ENCODE data around the gene NOTCH1.

NOTCH1 gene

GRCh38 chr9:136492978-136493522, 52.8 kb downstream of the NOTCH1 start:
- no peak overlapping the region for H3K14ac ChIP-seq (ENCODE audit: low read length)
- H3K9me3 ChIP-seq (replicated peaks in 1 of 2; ENCODE audit: control insufficient read depth in 2 of 2, insufficient read depth in 1 of 2, low read depth in 1 of 2, low read length in 2 of 2): peaks cover 0 to 3% of the 10 kb centered on the region in 2 donors
- peak overlapping the region; percentile 79 for H3K9ac ChIP-seq (ENCODE audit: low read depth, low read length, poor library complexity)
- peaks cover 13% of the 10 kb centered on the region for H3K79me1 ChIP-seq (ENCODE audit: low read depth, low read length)
- no peak overlapping the region for H3K4me2 ChIP-seq (ENCODE audit: insufficient read depth, low read length, poor library complexity, severe bottlenecking)
- H2BK120ac ChIP-seq (ENCODE audit: low read depth, low read length): no peak overlapping the region
- no peak overlapping the region for H3K4ac ChIP-seq (ENCODE audit: low read length)
- peak overlapping the region; percentile 65 for H3K23ac ChIP-seq (ENCODE audit: low read depth, low read length, poor library complexity)
- no peak overlapping the region for H4K8ac ChIP-seq (ENCODE audit: low read depth, low read length)
- no peak overlapping the region for H2BK15ac ChIP-seq (ENCODE audit: low read length)
- no peak overlapping the region for H2BK12ac ChIP-seq (ENCODE audit: low read length)
- no CpG with 5 or more reads among the region's 26 CpGs for WGBS, 2 donors (ENCODE audit: extremely low coverage in 2 of 2, insufficient read length in 2 of 2, insufficient replicate concordance in 1 of 2)
- peak overlapping the region; percentile 82 for H2BK5ac ChIP-seq (ENCODE audit: low read length)
- no peaks in the 10 kb centered on the region for H3K27me3 ChIP-seq (ENCODE audit: control insufficient read depth in 3 of 3, insufficient read depth in 3 of 3, low read depth in 1 of 3, low read length in 3 of 3)
- H2AK5ac ChIP-seq (ENCODE audit: low read depth, low read length): peak overlapping the region; percentile 94
- peak overlapping the region; percentile 93 for H3K18ac ChIP-seq (ENCODE audit: low read length)
- peaks cover 2 to 11% of the 10 kb centered on the region in 2 donors for H3K4me1 ChIP-seq (ENCODE audit: control insufficient read depth in 2 of 2, insufficient read depth in 1 of 2, low read depth in 1 of 2, low read length in 2 of 2)
- H2AFZ ChIP-seq (ENCODE audit: low read length): no peak overlapping the region
- no peak overlapping the region for H4K91ac ChIP-seq (ENCODE audit: low read depth, low read length, poor library complexity)
- H3K27ac ChIP-seq (replicated peaks; ENCODE audit: low read length): peak overlapping the region; percentile 64
- H3K36me3 ChIP-seq (replicated peaks in 1 of 2; ENCODE audit: control insufficient read depth in 2 of 2, insufficient read depth in 2 of 2, low read length in 2 of 2): peaks cover 26 to 42% of the 10 kb centered on the region in 2 donors
- no peak overlapping the region for H3K4me3 ChIP-seq (ENCODE audit: low read length in 2 of 2)
- DNase-seq (ENCODE audit: low spot score): no peak

GRCh38 chr9:136489731-136490130, 56.1 kb downstream of the NOTCH1 start:
- H3K27me3 ChIP-seq (ENCODE audit: control insufficient read depth in 3 of 3, insufficient read depth in 3 of 3, low read depth in 1 of 3, low read length in 3 of 3): no peaks in the 10 kb centered on the region
- H3K18ac ChIP-seq (ENCODE audit: low read length): peak overlapping the region; percentile 76
- H2AK5ac ChIP-seq (ENCODE audit: low read depth, low read length): no peak overlapping the region
- no peak overlapping the region for H2BK12ac ChIP-seq (ENCODE audit: low read length)
- peaks cover 0 to 3% of the 10 kb centered on the region in 2 donors for H3K9me3 ChIP-seq (replicated peaks in 1 of 2; ENCODE audit: control insufficient read depth in 2 of 2, insufficient read depth in 1 of 2, low read depth in 1 of 2, low read length in 2 of 2)
- H2BK5ac ChIP-seq (ENCODE audit: low read length): no peak overlapping the region
- no peak overlapping the region for H3K4me2 ChIP-seq (ENCODE audit: insufficient read depth, low read length, poor library complexity, severe bottlenecking)
- no peak overlapping the region for H3K4ac ChIP-seq (ENCODE audit: low read length)
- WGBS, 2 donors (ENCODE audit: extremely low coverage in 2 of 2, insufficient read length in 2 of 2, insufficient replicate concordance in 1 of 2): no CpG with 5 or more reads among the region's 17 CpGs
- peaks cover 7% of the 10 kb centered on the region for H3K79me1 ChIP-seq (ENCODE audit: low read depth, low read length)
- no peak overlapping the region for H3K9ac ChIP-seq (ENCODE audit: low read depth, low read length, poor library complexity)
- H2BK120ac ChIP-seq (ENCODE audit: low read depth, low read length): no peak overlapping the region
- H2AFZ ChIP-seq (ENCODE audit: low read length): no peak overlapping the region
- no peak overlapping the region for H4K91ac ChIP-seq (ENCODE audit: low read depth, low read length, poor library complexity)
- H2BK15ac ChIP-seq (ENCODE audit: low read length): no peak overlapping the region
- no peak overlapping the region for H3K4me3 ChIP-seq (ENCODE audit: low read length in 2 of 2)
- peaks cover 3 to 9% of the 10 kb centered on the region in 2 donors for H3K36me3 ChIP-seq (replicated peaks in 1 of 2; ENCODE audit: control insufficient read depth in 2 of 2, insufficient read depth in 2 of 2, low read length in 2 of 2)
- no peak overlapping the region for H3K14ac ChIP-seq (ENCODE audit: low read length)
- no peak overlapping the region for H3K23ac ChIP-seq (ENCODE audit: low read depth, low read length, poor library complexity)
- no peak overlapping the region for H3K27ac ChIP-seq (replicated peaks; ENCODE audit: low read length)
- no peak for DNase-seq (ENCODE audit: low spot score)
- H3K4me1 ChIP-seq (ENCODE audit: control insufficient read depth in 2 of 2, insufficient read depth in 1 of 2, low read depth in 1 of 2, low read length in 2 of 2): peaks cover 17 to 19% of the 10 kb centered on the region in 2 donors
- no peak overlapping the region for H4K8ac ChIP-seq (ENCODE audit: low read depth, low read length)

- no peak overlapping the region for H3K4me3 ChIP-seq (ENCODE audit: low read length in 2 of 2)
- H4K91ac ChIP-seq (ENCODE audit: low read depth, low read length, poor library complexity): no peak overlapping the region
- peak; percentile 72 for DNase-seq (ENCODE audit: low spot score)
- no peak overlapping the region for H2BK120ac ChIP-seq (ENCODE audit: low read depth, low read length)
- H3K18ac ChIP-seq (ENCODE audit: low read length): peak overlapping the region; percentile 8
- H3K4me2 ChIP-seq (ENCODE audit: insufficient read depth, low read length, poor library complexity, severe bottlenecking): no peak overlapping the region
- H3K9me3 ChIP-seq (replicated peaks in 1 of 2; ENCODE audit: control insufficient read depth in 2 of 2, insufficient read depth in 1 of 2, low read depth in 1 of 2, low read length in 2 of 2): no peaks in the 10 kb centered on the region
- no peak overlapping the region for H4K8ac ChIP-seq (ENCODE audit: low read depth, low read length)
- H2BK12ac ChIP-seq (ENCODE audit: low read length): peak overlapping the region; percentile 86
- no peaks in the 10 kb centered on the region for H3K27me3 ChIP-seq (ENCODE audit: control insufficient read depth in 3 of 3, insufficient read depth in 3 of 3, low read depth in 1 of 3, low read length in 3 of 3)
- H3K27ac ChIP-seq (replicated peaks; ENCODE audit: low read length): no peak overlapping the region
- no CpG with 5 or more reads among the region's 22 CpGs for WGBS, 2 donors (ENCODE audit: extremely low coverage in 2 of 2, insufficient read length in 2 of 2, insufficient replicate concordance in 1 of 2)
- no peak overlapping the region for H3K14ac ChIP-seq (ENCODE audit: low read length)
- peak overlapping the region; percentile 13 for H3K9ac ChIP-seq (ENCODE audit: low read depth, low read length, poor library complexity)
- H3K79me1 ChIP-seq (ENCODE audit: low read depth, low read length): peaks cover 10% of the 10 kb centered on the region
- H3K4me1 ChIP-seq (ENCODE audit: control insufficient read depth in 2 of 2, insufficient read depth in 1 of 2, low read depth in 1 of 2, low read length in 2 of 2): peaks cover 10 to 26% of the 10 kb centered on the region in 2 donors
- peak overlapping the region; percentile 82 for H2AK5ac ChIP-seq (ENCODE audit: low read depth, low read length)
- peak overlapping the region; percentile 49 for H2BK5ac ChIP-seq (ENCODE audit: low read length)
- H2AFZ ChIP-seq (ENCODE audit: low read length): no peak overlapping the region
- peak overlapping the region; percentile 3 for H2BK15ac ChIP-seq (ENCODE audit: low read length)
- H3K4ac ChIP-seq (ENCODE audit: low read length): no peak overlapping the region
- no peak overlapping the region for H3K23ac ChIP-seq (ENCODE audit: low read depth, low read length, poor library complexity)
- no peaks in the 10 kb centered on the region for H3K36me3 ChIP-seq (replicated peaks in 1 of 2; ENCODE audit: control insufficient read depth in 2 of 2, insufficient read depth in 2 of 2, low read length in 2 of 2)
Measured at GRCh38 chr9:136488247-136489214, 57.3 kb downstream of the NOTCH1 start.

- peak overlapping the region; percentile 49 for H2BK5ac ChIP-seq (ENCODE audit: low read length)
Measured at GRCh38 chr9:136487672-136488071, 58.2 kb downstream of the NOTCH1 start.

More at GRCh38 chr9:136487672-136488071, 58.2 kb downstream of the NOTCH1 start:
- Histone ChIP-seq H3K9me3 (replicated peaks in 1 of 2; ENCODE audit: control insufficient read depth in 2 of 2, insufficient read depth in 1 of 2, low read depth in 1 of 2, low read length in 2 of 2) (no peaks in the 10 kb centered on the region), H3K4me3 (ENCODE audit: low read length in 2 of 2) (no peak overlapping the region), H3K14ac (ENCODE audit: low read length) (no peak overlapping the region), H3K36me3 (replicated peaks in 1 of 2; ENCODE audit: control insufficient read depth in 2 of 2, insufficient read depth in 2 of 2, low read length in 2 of 2) (no peaks in the 10 kb centered on the region), H3K27ac (replicated peaks; ENCODE audit: low read length) (no peak overlapping the region), H2BK15ac (ENCODE audit: low read length) (peak overlapping the region; percentile 3), H3K27me3 (ENCODE audit: control insufficient read depth in 3 of 3, insufficient read depth in 3 of 3, low read depth in 1 of 3, low read length in 3 of 3) (no peaks in the 10 kb centered on the region), H3K4me2 (ENCODE audit: insufficient read depth, low read length, poor library complexity, severe bottlenecking) (no peak overlapping the region), H3K79me1 (ENCODE audit: low read depth, low read length) (peaks cover 9% of the 10 kb centered on the region), H2AK5ac (ENCODE audit: low read depth, low read length) (peak overlapping the region; percentile 82), H2BK120ac (ENCODE audit: low read depth, low read length) (no peak overlapping the region), H3K18ac (ENCODE audit: low read length) (no peak overlapping the region), H2BK12ac (ENCODE audit: low read length) (peak overlapping the region; percentile 86), H4K8ac (ENCODE audit: low read depth, low read length) (peak overlapping the region; percentile 45), H3K4me1 (ENCODE audit: control insufficient read depth in 2 of 2, insufficient read depth in 1 of 2, low read depth in 1 of 2, low read length in 2 of 2) (peaks cover 5 to 26% of the 10 kb centered on the region in 2 donors), H3K4ac (ENCODE audit: low read length) (no peak overlapping the region), H3K9ac (ENCODE audit: low read depth, low read length, poor library complexity) (peak overlapping the region; percentile 56), H3K23ac (ENCODE audit: low read depth, low read length, poor library complexity) (no peak overlapping the region), H4K91ac (ENCODE audit: low read depth, low read length, poor library complexity) (peak overlapping the region; percentile 3), H2AFZ (ENCODE audit: low read length) (no peak overlapping the region)
- no peak for DNase-seq (ENCODE audit: low spot score)
- WGBS, 2 donors (ENCODE audit: extremely low coverage in 2 of 2, insufficient read length in 2 of 2, insufficient replicate concordance in 1 of 2): no CpG with 5 or more reads among the region's 7 CpGs
